ENCODE data around the gene VARS2.

The VARS2 gene

GRCh38 chr6:30947231-30947630, 33.2 kb downstream of the VARS2 start:
- no peaks in the 10 kb centered on the region for H3K36me3 ChIP-seq
- H3K27ac ChIP-seq: no peak overlapping the region
- no peaks in the 10 kb centered on the region for H3K9me3 ChIP-seq
- H3K4me3 ChIP-seq (ENCODE audit: low read depth in 1 of 2, low read length in 1 of 2): no peak overlapping the region
- no peaks in the 10 kb centered on the region for H3K4me1 ChIP-seq (ENCODE audit: control insufficient read depth in 1 of 2, insufficient read depth in 1 of 2, low read depth in 1 of 2, low read length in 1 of 2)
- H3K27me3 ChIP-seq: peaks cover 85% of the 10 kb centered on the region
- no peak for TF ChIP-seq CTCF (IDR thresholded peaks at IDR 0.05)

DNA sequence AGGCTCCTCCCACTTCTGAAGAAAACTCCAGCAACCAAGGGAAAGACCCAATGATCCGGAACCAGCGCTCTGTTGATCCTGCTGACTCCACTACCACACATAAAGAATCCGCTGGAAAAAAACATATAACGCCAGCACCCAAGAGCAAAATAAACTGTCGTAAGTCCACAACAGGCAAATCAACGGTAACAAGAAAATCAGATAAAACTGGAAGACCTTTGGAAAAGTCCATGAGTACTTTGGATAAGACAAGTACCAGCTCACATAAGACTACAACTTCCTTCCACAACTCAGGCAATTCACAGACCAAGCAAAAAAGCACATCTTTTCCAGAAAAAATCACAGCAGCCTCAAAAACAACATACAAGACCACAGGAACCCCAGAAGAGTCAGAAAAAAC, 34.8 kb downstream of the VARS2 start:
- TF ChIP-seq CTCF (IDR thresholded peaks at IDR 0.05): no peak
- H3K4me1 ChIP-seq (ENCODE audit: control insufficient read depth in 1 of 2, insufficient read depth in 1 of 2, low read depth in 1 of 2, low read length in 1 of 2): no peaks in the 10 kb centered on the region
- H3K27ac ChIP-seq: no peak overlapping the region
- no peaks in the 10 kb centered on the region for H3K36me3 ChIP-seq
- H3K27me3 ChIP-seq: peaks cover 85% of the 10 kb centered on the region
- H3K4me3 ChIP-seq (ENCODE audit: low read depth in 1 of 2, low read length in 1 of 2): no peak overlapping the region
- H3K9me3 ChIP-seq: no peaks in the 10 kb centered on the region

DNA sequence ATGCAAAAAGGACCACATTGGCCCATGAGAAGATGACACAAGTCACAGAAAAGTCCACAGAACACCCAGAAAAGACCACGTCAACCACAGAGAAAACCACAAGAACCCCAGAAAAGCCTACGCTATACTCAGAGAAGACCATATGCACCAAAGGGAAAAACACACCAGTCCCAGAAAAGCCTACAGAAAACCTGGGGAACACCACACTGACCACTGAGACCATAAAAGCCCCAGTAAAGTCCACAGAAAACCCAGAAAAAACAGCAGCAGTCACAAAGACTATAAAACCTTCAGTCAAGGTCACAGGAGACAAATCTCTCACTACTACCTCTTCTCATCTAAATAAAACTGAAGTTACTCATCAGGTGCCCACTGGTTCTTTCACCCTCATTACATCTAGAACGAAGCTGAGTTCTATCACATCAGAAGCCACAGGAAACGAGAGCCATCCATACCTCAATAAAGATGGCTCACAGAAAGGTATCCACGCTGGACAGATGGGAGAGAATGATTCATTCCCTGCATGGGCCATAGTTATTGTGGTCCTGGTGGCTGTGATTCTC, 38.0 kb downstream of the VARS2 start:
- Histone ChIP-seq H3K9me3 (no peaks in the 10 kb centered on the region), H3K4me3 (ENCODE audit: low read depth in 1 of 2, low read length in 1 of 2) (no peak overlapping the region), H3K36me3 (no peaks in the 10 kb centered on the region), H3K27ac (no peak overlapping the region), H3K4me1 (ENCODE audit: control insufficient read depth in 1 of 2, insufficient read depth in 1 of 2, low read depth in 1 of 2, low read length in 1 of 2) (peaks cover 8 to 9% of the 10 kb centered on the region in 2 experiments), H3K27me3 (peaks cover 85% of the 10 kb centered on the region)
- TF ChIP-seq CTCF (IDR thresholded peaks at IDR 0.05): no peak

DNA sequence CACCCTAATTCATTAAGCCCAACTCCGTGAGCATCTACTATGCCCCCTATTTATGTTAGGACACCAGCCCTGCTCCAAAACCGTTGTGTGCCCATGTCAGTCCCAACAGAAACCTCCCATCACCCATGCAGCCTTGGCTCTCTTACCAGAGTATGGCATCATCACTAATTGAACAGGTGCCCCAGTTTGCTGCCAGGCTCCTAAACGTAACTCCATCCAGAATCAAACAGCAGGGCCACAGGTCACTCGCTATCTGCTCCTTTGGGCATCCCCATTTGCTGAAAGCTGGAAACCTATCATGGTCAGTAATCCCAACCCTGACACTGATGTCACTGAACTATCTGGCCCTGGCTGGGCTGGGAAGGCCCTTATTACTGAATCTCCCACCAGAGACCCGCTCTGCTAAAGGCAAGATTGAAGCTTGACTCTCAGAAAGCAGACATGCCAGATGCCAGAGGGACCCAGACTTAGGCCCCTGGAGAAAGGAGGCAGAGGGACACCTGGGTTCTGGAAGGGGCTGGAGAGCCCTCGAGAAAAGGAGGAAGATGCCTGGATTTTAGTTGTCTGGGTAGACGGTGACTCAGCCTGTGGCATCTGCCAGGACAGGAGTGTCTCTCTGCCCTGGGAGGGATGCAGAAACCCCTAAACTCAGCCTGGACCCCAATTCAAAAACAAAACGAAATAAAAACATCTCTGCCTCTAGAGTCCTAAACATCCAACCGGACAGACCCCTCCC, 40.8 kb downstream of the VARS2 start:
- no peaks in the 10 kb centered on the region for H3K9me3 ChIP-seq
- no peaks in the 10 kb centered on the region for H3K36me3 ChIP-seq
- no peak overlapping the region for H3K4me3 ChIP-seq (ENCODE audit: low read depth in 1 of 2, low read length in 1 of 2)
- peaks cover 8 to 9% of the 10 kb centered on the region in 2 experiments for H3K4me1 ChIP-seq (ENCODE audit: control insufficient read depth in 1 of 2, insufficient read depth in 1 of 2, low read depth in 1 of 2, low read length in 1 of 2)
- TF ChIP-seq CTCF (IDR thresholded peaks at IDR 0.05): no peak
- peaks cover 93% of the 10 kb centered on the region for H3K27me3 ChIP-seq
- no peak overlapping the region for H3K27ac ChIP-seq

- TF ChIP-seq CTCF (IDR thresholded peaks at IDR 0.05): no peak
- H3K27me3 ChIP-seq: peaks cover 98% of the 10 kb centered on the region
These were observed 41.5 kb downstream of the VARS2 start for GRCh38 chr6:30955367-30956042.

More at GRCh38 chr6:30955367-30956042, 41.5 kb downstream of the VARS2 start:
- Histone ChIP-seq H3K36me3 (no peaks in the 10 kb centered on the region), H3K4me1 (ENCODE audit: control insufficient read depth in 1 of 2, insufficient read depth in 1 of 2, low read depth in 1 of 2, low read length in 1 of 2) (peaks cover 8 to 9% of the 10 kb centered on the region in 2 experiments), H3K4me3 (ENCODE audit: low read depth in 1 of 2, low read length in 1 of 2) (peak overlapping the region; percentile 8 to 32), H3K9me3 (no peaks in the 10 kb centered on the region), H3K27ac (no peak overlapping the region)

Measured in neutrophil (primary cell).